Suprapubic skin (tissue), 4 donors: ENCODE measurements around the gene GYS2.

Experiments used
- CTCF ChIP-seq, 2 donors: fragments of 200-600 bp in 1 of 2; fragments of 450-650 bp in 1 of 2; sonication (generic) in 1 of 2; IDR thresholded peaks; one replicate each; pipeline ENCODE4 v1.5.1; 2016 to 2019; ENCODE audit warnings: antibody characterized with exemption in 2 of 2, mild to moderate bottlenecking in 1 of 2, moderate library complexity in 1 of 2
- EP300 ChIP-seq: sonication (generic); formaldehyde crosslinking; IDR thresholded peaks from one replicate; pipeline ENCODE4 v1.6.1; 2017; ENCODE audit warnings: antibody characterized with exemption
- POLR2A ChIP-seq, 2 donors: fragments of 450-650 bp; IDR thresholded peaks; one replicate each; pipeline ENCODE4 v1.6.1; 2017; ENCODE audit warnings: antibody characterized with exemption in 2 of 2, mild to moderate bottlenecking in 2 of 2, moderate library complexity in 2 of 2
- POLR2AphosphoS5 ChIP-seq, 3 donors: sonication (generic); formaldehyde crosslinking; IDR thresholded peaks; one replicate each; pipeline ENCODE4 v1.6.1; 2017; ENCODE audit warnings: antibody characterized with exemption in 3 of 3

- TF ChIP-seq CTCF (IDR thresholded peaks at IDR 0.05) (no peak), POLR2AphosphoS5 (IDR thresholded peaks at IDR 0.05) (no peak), POLR2A (IDR thresholded peaks at IDR 0.05) (no peak), EP300 (no peak)
Observed at GRCh38 chr12:21585485-21585884, 19.2 kb downstream of the GYS2 start.
